Neural crest cell (in vitro differentiated cells): ENCODE data around the gene FIS1. TPM values are rescaled to one million over a fixed set of nuclear protein-coding genes. Genes with fewer than 3 reads are reported as not detected.
"Not testable (repeated sequence)": the region's sequence is repeated elsewhere in the genome, so short reads cannot be mapped to it uniquely, and the experiment has no call there.

Experiments used
- DNase-seq: peaks from one replicate; pipeline ENCODE4 v3.0.0; 2021; ENCODE audit warnings: low read depth, mixed read lengths, low spot score
- H3K27ac Mint-ChIP-seq: one replicate; pipeline ENCODE4 v1.8.0; 2021; ENCODE audit warnings: mild to moderate bottlenecking, mixed read lengths; ENCODE audit not compliant: unreplicated experiment
- H3K27me3 Mint-ChIP-seq: 2 replicates; pipeline ENCODE4 v1.8.0; 2021; ENCODE audit warnings: low read depth, mild to moderate bottlenecking, mixed read lengths
- H3K36me3 Mint-ChIP-seq: 2 replicates; pipeline ENCODE4 v1.8.0; 2021; ENCODE audit warnings: low read depth, mild to moderate bottlenecking, mixed read lengths
- H3K4me1 Mint-ChIP-seq: 2 replicates; pipeline ENCODE4 v1.8.0; 2021; ENCODE audit warnings: mixed read lengths
- H3K4me3 Mint-ChIP-seq: one replicate; pipeline ENCODE4 v1.8.0; 2021; ENCODE audit warnings: mild to moderate bottlenecking, mixed read lengths
- H3K9me3 Mint-ChIP-seq: 2 replicates; pipeline ENCODE4 v1.8.0; 2021; ENCODE audit warnings: mixed read lengths
- total RNA-seq: library from RNA; stranded (reverse); gene quantifications from 2 replicates; pipeline ENCODE4 v1.2.1, GENCODE V29; 2021
- TF ChIP-seq, protein P1 (sequence below): fragments of 200-600 bp; sonication (generic); conservative IDR thresholded peaks from 2 replicates; pipeline ENCODE4 v1.5.0; 2021; ENCODE audit warnings: antibody characterized with exemption, mild to moderate bottlenecking

The FIS1 gene
- total RNA-seq, 1 donor from 2014 or later = 104 TPM

DNA sequence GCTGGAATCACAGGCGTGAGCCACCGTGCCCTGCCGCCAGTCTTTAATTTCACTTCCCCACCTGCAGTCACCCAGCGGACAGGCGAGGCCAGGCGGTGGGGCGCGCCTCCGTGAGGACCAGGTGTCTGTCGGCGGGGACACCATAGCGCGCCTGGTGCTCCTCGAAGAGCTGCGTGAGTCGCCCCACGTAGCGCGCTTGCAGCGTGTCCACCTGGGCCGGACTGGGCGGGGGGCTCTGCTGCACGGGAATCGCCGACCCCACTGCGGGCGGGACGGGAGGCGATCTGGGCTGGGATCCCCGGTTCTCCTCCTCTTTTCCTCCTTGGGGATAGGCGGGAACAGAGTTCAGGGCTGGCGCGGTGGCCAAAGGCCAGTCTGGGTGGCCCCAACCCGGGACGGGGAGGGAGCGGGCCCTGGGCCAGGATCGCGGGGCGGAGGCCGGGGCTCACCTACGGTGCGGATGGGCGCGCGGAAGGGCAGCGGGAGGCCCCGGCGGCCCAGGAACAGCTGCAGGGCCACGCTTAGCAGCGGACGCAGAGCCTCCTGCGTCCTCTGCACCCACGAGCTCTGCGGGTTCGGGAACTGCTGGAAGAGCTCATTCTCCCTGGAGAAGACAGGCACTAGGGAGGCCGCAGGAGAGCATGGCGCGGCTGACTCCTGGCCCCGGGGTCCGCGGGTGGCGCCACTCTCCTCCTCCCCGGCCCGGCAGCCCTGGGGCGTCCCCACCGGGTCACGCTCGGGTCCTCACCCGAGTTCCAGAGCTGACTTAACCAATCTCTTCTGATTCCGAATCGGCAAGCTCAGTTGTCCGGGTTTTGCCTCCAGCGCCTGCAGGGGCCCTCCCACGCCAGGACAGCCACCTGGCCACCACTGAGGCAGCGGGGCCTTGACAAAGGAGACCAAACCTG lies 42.9 kb downstream of the FIS1 start:
- no peaks in the 10 kb centered on the region for H3K9me3 Mint-ChIP-seq
- H3K4me3 Mint-ChIP-seq = no peak overlapping the region
- peaks cover 49% of the 10 kb centered on the region for H3K27me3 Mint-ChIP-seq
- TF ChIP-seq, protein P1, sequence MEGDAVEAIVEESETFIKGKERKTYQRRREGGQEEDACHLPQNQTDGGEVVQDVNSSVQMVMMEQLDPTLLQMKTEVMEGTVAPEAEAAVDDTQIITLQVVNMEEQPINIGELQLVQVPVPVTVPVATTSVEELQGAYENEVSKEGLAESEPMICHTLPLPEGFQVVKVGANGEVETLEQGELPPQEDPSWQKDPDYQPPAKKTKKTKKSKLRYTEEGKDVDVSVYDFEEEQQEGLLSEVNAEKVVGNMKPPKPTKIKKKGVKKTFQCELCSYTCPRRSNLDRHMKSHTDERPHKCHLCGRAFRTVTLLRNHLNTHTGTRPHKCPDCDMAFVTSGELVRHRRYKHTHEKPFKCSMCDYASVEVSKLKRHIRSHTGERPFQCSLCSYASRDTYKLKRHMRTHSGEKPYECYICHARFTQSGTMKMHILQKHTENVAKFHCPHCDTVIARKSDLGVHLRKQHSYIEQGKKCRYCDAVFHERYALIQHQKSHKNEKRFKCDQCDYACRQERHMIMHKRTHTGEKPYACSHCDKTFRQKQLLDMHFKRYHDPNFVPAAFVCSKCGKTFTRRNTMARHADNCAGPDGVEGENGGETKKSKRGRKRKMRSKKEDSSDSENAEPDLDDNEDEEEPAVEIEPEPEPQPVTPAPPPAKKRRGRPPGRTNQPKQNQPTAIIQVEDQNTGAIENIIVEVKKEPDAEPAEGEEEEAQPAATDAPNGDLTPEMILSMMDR = no peak
- H3K27ac Mint-ChIP-seq = no peak overlapping the region
- H3K36me3 Mint-ChIP-seq = no peaks in the 10 kb centered on the region
- DNase-seq = no peak
- H3K4me1 Mint-ChIP-seq = peaks cover 8% of the 10 kb centered on the region

- Mint-ChIP-seq H3K4me1 (peaks cover 8% of the 10 kb centered on the region), H3K27ac (no peak within 1 kb of the TSS), H3K9me3 (no peaks in the 10 kb centered on the region), H3K27me3 (peaks cover 49% of the 10 kb centered on the region), H3K36me3 (no peaks in the 10 kb centered on the region), H3K4me3 (no peak within 1 kb of the TSS)
- no peak for DNase-seq
- TF ChIP-seq, protein P1 = no peak
Measured at GRCh38 chr7:101200862-101201599, 43.9 kb downstream of the FIS1 start, which contains the start of gene MOGAT3. Gene MOGAT3, minus strand, starts transcription at chr7:101201036. Its CDS starts 182 bp downstream, at chr7:101200854.

GRCh38 chr7:101200504-101200861 lies 44.4 kb downstream of the FIS1 start:
- no peaks in the 10 kb centered on the region for H3K9me3 Mint-ChIP-seq
- H3K36me3 Mint-ChIP-seq = no peaks in the 10 kb centered on the region
- no peak overlapping the region for H3K27ac Mint-ChIP-seq
- no peak for DNase-seq
- H3K4me1 Mint-ChIP-seq = peaks cover 8% of the 10 kb centered on the region
- TF ChIP-seq, protein P1 = no peak
- peaks cover 49% of the 10 kb centered on the region for H3K27me3 Mint-ChIP-seq
- H3K4me3 Mint-ChIP-seq = no peak overlapping the region

GRCh38 chr7:101199522-101199921 lies 45.4 kb downstream of the FIS1 start:
- Mint-ChIP-seq H3K4me1 (peaks cover 12% of the 10 kb centered on the region), H3K27me3 (peaks cover 48% of the 10 kb centered on the region)
- H3K36me3 Mint-ChIP-seq, H3K9me3 Mint-ChIP-seq, H3K4me3 Mint-ChIP-seq, H3K27ac Mint-ChIP-seq, DNase-seq: not testable (repeated sequence)

DNA sequence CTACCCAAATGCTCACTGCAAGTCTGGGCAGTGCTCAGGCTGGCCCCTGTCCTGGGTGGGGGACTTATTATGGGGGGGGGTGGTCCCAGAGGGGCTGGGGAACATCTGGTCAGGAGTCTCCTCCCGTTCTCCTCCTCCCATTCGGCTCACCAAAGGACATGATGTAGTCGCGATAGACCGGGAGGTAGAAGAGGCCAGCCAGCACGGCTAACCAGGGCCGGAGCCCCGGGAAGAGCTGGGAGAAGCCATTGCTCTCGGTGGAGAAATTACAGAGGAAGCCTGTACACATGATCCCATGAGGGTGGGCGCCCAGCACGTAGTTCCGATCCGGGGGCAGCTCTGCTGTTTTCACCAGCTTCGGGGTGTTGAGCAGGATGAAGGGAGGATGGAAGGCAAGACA lies 46.4 kb downstream of the FIS1 start:
- TF ChIP-seq, protein P1 = no peak
- Mint-ChIP-seq H3K4me3 (no peak overlapping the region), H3K27me3 (peaks cover 38% of the 10 kb centered on the region), H3K4me1 (peaks cover 12% of the 10 kb centered on the region), H3K9me3 (no peaks in the 10 kb centered on the region), H3K36me3 (no peaks in the 10 kb centered on the region), H3K27ac (no peak overlapping the region)
- DNase-seq = no peak
